ENCODE measurements around the gene PDE4B. TPM values are rescaled to one million over a fixed set of nuclear protein-coding genes. Genes with fewer than 3 reads are reported as not detected.

PDE4B gene
- polyA plus RNA-seq, 1 donor (not counting 4 experiments of a cell fraction or from before 2014, with no cell fraction given): 0.29 TPM

- Histone ChIP-seq H3K27me3 (ENCODE audit: control insufficient read depth, extremely low read depth, insufficient read depth, low read length) (no peaks in the 10 kb centered on the region), H3K27ac (ENCODE audit: control insufficient read depth, insufficient read depth, low read length) (no peak overlapping the region), H3K79me2 (ENCODE audit: control insufficient read depth, insufficient read depth, low read length) (no peaks in the 10 kb centered on the region), H3K9me3 (ENCODE audit: control insufficient read depth, low read depth, low read length) (no peaks in the 10 kb centered on the region), H3K36me3 (ENCODE audit: control insufficient read depth in 2 of 2, extremely low read depth in 1 of 2, insufficient read depth in 2 of 2, low read length in 2 of 2) (no peaks in the 10 kb centered on the region), H3K4me1 (ENCODE audit: control insufficient read depth, extremely low read depth, insufficient read depth, low read length) (no peaks in the 10 kb centered on the region), H3K9me1 (ENCODE audit: control insufficient read depth, extremely low read depth, insufficient read depth, low read length) (no peaks in the 10 kb centered on the region), H4K20me1 (ENCODE audit: control insufficient read depth, extremely low read depth, insufficient read depth, low read length) (no peaks in the 10 kb centered on the region), H3K4me2 (ENCODE audit: control insufficient read depth, extremely low read depth, insufficient read depth, low read depth, low read length) (no peak overlapping the region), H2AFZ (ENCODE audit: control insufficient read depth, low read length) (no peak overlapping the region), H3K9ac (ENCODE audit: control insufficient read depth, extremely low read depth, insufficient read depth, low read length) (no peak overlapping the region), H3K4me3 (ENCODE audit: control insufficient read depth in 2 of 3, extremely low read depth in 1 of 3, insufficient read depth in 2 of 3, low read depth in 1 of 3, low read length in 3 of 3) (no peak overlapping the region)
- dilution Hi-C loops (cut with MboI; ENCODE audit: extremely low pct_ligation_motif_present, low sequenced_read_pairs): no loop called here
- TF ChIP-seq EZH2 (IDR thresholded peaks at IDR 0.05; ENCODE audit: low read length): no peak
- TF ChIP-seq, protein P1, sequence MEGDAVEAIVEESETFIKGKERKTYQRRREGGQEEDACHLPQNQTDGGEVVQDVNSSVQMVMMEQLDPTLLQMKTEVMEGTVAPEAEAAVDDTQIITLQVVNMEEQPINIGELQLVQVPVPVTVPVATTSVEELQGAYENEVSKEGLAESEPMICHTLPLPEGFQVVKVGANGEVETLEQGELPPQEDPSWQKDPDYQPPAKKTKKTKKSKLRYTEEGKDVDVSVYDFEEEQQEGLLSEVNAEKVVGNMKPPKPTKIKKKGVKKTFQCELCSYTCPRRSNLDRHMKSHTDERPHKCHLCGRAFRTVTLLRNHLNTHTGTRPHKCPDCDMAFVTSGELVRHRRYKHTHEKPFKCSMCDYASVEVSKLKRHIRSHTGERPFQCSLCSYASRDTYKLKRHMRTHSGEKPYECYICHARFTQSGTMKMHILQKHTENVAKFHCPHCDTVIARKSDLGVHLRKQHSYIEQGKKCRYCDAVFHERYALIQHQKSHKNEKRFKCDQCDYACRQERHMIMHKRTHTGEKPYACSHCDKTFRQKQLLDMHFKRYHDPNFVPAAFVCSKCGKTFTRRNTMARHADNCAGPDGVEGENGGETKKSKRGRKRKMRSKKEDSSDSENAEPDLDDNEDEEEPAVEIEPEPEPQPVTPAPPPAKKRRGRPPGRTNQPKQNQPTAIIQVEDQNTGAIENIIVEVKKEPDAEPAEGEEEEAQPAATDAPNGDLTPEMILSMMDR (optimal IDR thresholded peaks at IDR 0.05 in 1 of 3, IDR thresholded peaks at IDR 0.05 in 1 of 3, conservative IDR thresholded peaks at IDR 0.05 in 1 of 3; ENCODE audit: extremely low read depth in 1 of 3, insufficient read depth in 2 of 3, low read length in 3 of 3): no peak
- FAIRE-seq (no peak), DNase-seq (ENCODE audit: low read depth, low spot score) (no peak)
Observed at GRCh38 chr1:66152034-66152433, 359.3 kb downstream of the PDE4B start.

- Histone ChIP-seq H3K4me3 (ENCODE audit: control insufficient read depth in 2 of 3, extremely low read depth in 1 of 3, insufficient read depth in 2 of 3, low read depth in 1 of 3, low read length in 3 of 3) (no peak overlapping the region), H3K4me1 (ENCODE audit: control insufficient read depth, extremely low read depth, insufficient read depth, low read length) (no peaks in the 10 kb centered on the region), H2AFZ (ENCODE audit: control insufficient read depth, low read length) (no peak overlapping the region), H3K9me1 (ENCODE audit: control insufficient read depth, extremely low read depth, insufficient read depth, low read length) (no peaks in the 10 kb centered on the region), H3K27ac (ENCODE audit: control insufficient read depth, insufficient read depth, low read length) (no peak overlapping the region), H3K4me2 (ENCODE audit: control insufficient read depth, extremely low read depth, insufficient read depth, low read depth, low read length) (no peak overlapping the region), H4K20me1 (ENCODE audit: control insufficient read depth, extremely low read depth, insufficient read depth, low read length) (no peaks in the 10 kb centered on the region), H3K9ac (ENCODE audit: control insufficient read depth, extremely low read depth, insufficient read depth, low read length) (no peak overlapping the region), H3K27me3 (ENCODE audit: control insufficient read depth, extremely low read depth, insufficient read depth, low read length) (no peaks in the 10 kb centered on the region), H3K36me3 (ENCODE audit: control insufficient read depth in 2 of 2, extremely low read depth in 1 of 2, insufficient read depth in 2 of 2, low read length in 2 of 2) (no peaks in the 10 kb centered on the region), H3K9me3 (ENCODE audit: control insufficient read depth, low read depth, low read length) (no peaks in the 10 kb centered on the region), H3K79me2 (ENCODE audit: control insufficient read depth, insufficient read depth, low read length) (no peaks in the 10 kb centered on the region)
- dilution Hi-C loops (cut with MboI; ENCODE audit: extremely low pct_ligation_motif_present, low sequenced_read_pairs): no loop called here
- DNase-seq (ENCODE audit: low read depth, low spot score): no peak
- no peak for TF ChIP-seq EZH2 (IDR thresholded peaks at IDR 0.05; ENCODE audit: low read length)
- TF ChIP-seq, protein P1 (optimal IDR thresholded peaks at IDR 0.05 in 1 of 3, IDR thresholded peaks at IDR 0.05 in 1 of 3, conservative IDR thresholded peaks at IDR 0.05 in 1 of 3; ENCODE audit: extremely low read depth in 1 of 3, insufficient read depth in 2 of 3, low read length in 3 of 3): no peak
- FAIRE-seq: no peak
Observed at GRCh38 chr1:66154394-66154793, 361.7 kb downstream of the PDE4B start.

All from keratinocyte (primary cell).